ENCODE measurements around the gene CACFD1.

The CACFD1 gene

GRCh38 chr9:133505901-133506652, 46.3 kb downstream of the CACFD1 start:
- no peak for DNase-seq

GRCh38 chr9:133506653-133507038, 46.9 kb downstream of the CACFD1 start:
- no peak for DNase-seq

GRCh38 chr9:133507246-133507965, 47.6 kb downstream of the CACFD1 start:
- no peak for DNase-seq

- no peak for DNase-seq
Observed at GRCh38 chr9:133508046-133508445, 48.3 kb downstream of the CACFD1 start.

GRCh38 chr9:133509179-133510083, 49.7 kb downstream of the CACFD1 start:
- peak; percentile 89 for DNase-seq

- DNase-seq = no peak
Observed at GRCh38 chr9:133510926-133511505, 51.2 kb downstream of the CACFD1 start.

- no peak for DNase-seq
Observed at GRCh38 chr9:133511607-133512006, 51.8 kb downstream of the CACFD1 start.

GRCh38 chr9:133512253-133513213, 52.8 kb downstream of the CACFD1 start:
- DNase-seq = no peak

GRCh38 chr9:133513214-133514100, 53.7 kb downstream of the CACFD1 start:
- DNase-seq = peak; percentile 58

GRCh38 chr9:133514460-133515239, 54.9 kb downstream of the CACFD1 start:
- peak; percentile 77 for DNase-seq

- no peak for DNase-seq
Observed at GRCh38 chr9:133515240-133515610, 55.4 kb downstream of the CACFD1 start.

- no peak for DNase-seq
Observed at GRCh38 chr9:133515615-133516255, 56.0 kb downstream of the CACFD1 start.

GRCh38 chr9:133516256-133516960, 56.6 kb downstream of the CACFD1 start:
- DNase-seq = no peak

GRCh38 chr9:133516961-133517350, 57.2 kb downstream of the CACFD1 start:
- no peak for DNase-seq

GRCh38 chr9:133517711-133518110, 57.9 kb downstream of the CACFD1 start:
- no peak for DNase-seq

- DNase-seq = peak; percentile 64
Observed at GRCh38 chr9:133518200-133518599, 58.4 kb downstream of the CACFD1 start.

GRCh38 chr9:133518706-133519449, 59.1 kb downstream of the CACFD1 start:
- DNase-seq = no peak

- DNase-seq = no peak
Observed at GRCh38 chr9:133519693-133520092, 59.9 kb downstream of the CACFD1 start.

Measured in NCI-H1105 treated with DMSO at 0.1 percent for 48 hours (cell line).